ENCODE data around the gene CHRM5. TPM values are rescaled to one million over a fixed set of nuclear protein-coding genes. Genes with fewer than 3 reads are reported as not detected.
"Not testable (repeated sequence)": the region's sequence is repeated elsewhere in the genome, so short reads cannot be mapped to it uniquely, and the experiment has no call there.

CHRM5 gene
- total RNA-seq, 1 experiment from 2014 or later: not detected

- Histone ChIP-seq H3K27me3 (replicated peaks; ENCODE audit: control insufficient read depth, insufficient read depth, low read length) (no peaks in the 10 kb centered on the region), H3K4me1 (peaks cover 9% of the 10 kb centered on the region; the same call in 1 of the 2 replicates), H3K4me3 (ENCODE audit: low read depth, low read length) (no peak overlapping the region), H3K36me3 (ENCODE audit: control insufficient read depth, insufficient read depth, low read length) (no peaks in the 10 kb centered on the region), H3K9me3 (no peaks in the 10 kb centered on the region)
- POLR2A ChIA-PET: no interaction called here
- no peaks in the 10 kb centered on the region for H3K36me3 Mint-ChIP-seq (ENCODE audit: insufficient read depth, unreplicated experiment)
- no peaks in the 10 kb centered on the region for H3K27me3 Mint-ChIP-seq (ENCODE audit: insufficient read depth, unreplicated experiment)
- no peak for TF ChIP-seq CTCF (IDR thresholded peaks at IDR 0.05; ENCODE audit: insufficient read depth in 1 of 2, low read depth in 1 of 2, low read length in 1 of 2, severe bottlenecking in 1 of 2, unreplicated experiment in 1 of 2)
- H3K9me3 Mint-ChIP-seq (ENCODE audit: unreplicated experiment): no peaks in the 10 kb centered on the region
- no TSS peak for BruUV-seq (replicated peaks)
- no peak overlapping the region for H3K4me3 Mint-ChIP-seq (ENCODE audit: unreplicated experiment)
- no peak for DNase-seq
- H3K4me1 Mint-ChIP-seq (ENCODE audit: low read depth, unreplicated experiment): peaks cover 7% of the 10 kb centered on the region
- no peak overlapping the region for H3K27ac Mint-ChIP-seq (ENCODE audit: unreplicated experiment)
- intact Hi-C loops (cut with micrococcal nuclease; ENCODE audit: unreplicated experiment): no loop called here
- CTCF ChIA-PET: no interaction called here
Observed at GRCh38 chr15:33987444-33987843, 19.1 kb downstream of the CHRM5 start.

GRCh38 chr15:33988384-33988783 lies 20.1 kb downstream of the CHRM5 start:
- BruUV-seq (replicated peaks): no TSS peak
- Histone ChIP-seq H3K4me1 (peaks cover 9% of the 10 kb centered on the region; the same call in 1 of the 2 replicates), H3K36me3 (ENCODE audit: control insufficient read depth, insufficient read depth, low read length) (no peaks in the 10 kb centered on the region), H3K27me3 (replicated peaks; ENCODE audit: control insufficient read depth, insufficient read depth, low read length) (no peaks in the 10 kb centered on the region), H3K9me3 (no peaks in the 10 kb centered on the region), H3K4me3 (ENCODE audit: low read depth, low read length) (no peak overlapping the region)
- Mint-ChIP-seq H3K4me3 (ENCODE audit: unreplicated experiment) (no peak overlapping the region), H3K9me3 (ENCODE audit: unreplicated experiment) (no peaks in the 10 kb centered on the region), H3K27me3 (ENCODE audit: insufficient read depth, unreplicated experiment) (no peaks in the 10 kb centered on the region), H3K27ac (ENCODE audit: unreplicated experiment) (no peak overlapping the region), H3K36me3 (ENCODE audit: insufficient read depth, unreplicated experiment) (no peaks in the 10 kb centered on the region), H3K4me1 (ENCODE audit: low read depth, unreplicated experiment) (peaks cover 7% of the 10 kb centered on the region)
- POLR2A ChIA-PET: no interaction called here
- intact Hi-C loops (cut with micrococcal nuclease; ENCODE audit: unreplicated experiment): no loop called here
- CTCF ChIA-PET: no interaction called here
- no peak for DNase-seq
- TF ChIP-seq CTCF (IDR thresholded peaks at IDR 0.05; ENCODE audit: insufficient read depth in 1 of 2, low read depth in 1 of 2, low read length in 1 of 2, severe bottlenecking in 1 of 2, unreplicated experiment in 1 of 2): no peak

- H3K27me3 Mint-ChIP-seq (ENCODE audit: insufficient read depth, unreplicated experiment): no peaks in the 10 kb centered on the region
- peak; percentile 38 for DNase-seq
- no peaks in the 10 kb centered on the region for H3K9me3 Mint-ChIP-seq (ENCODE audit: unreplicated experiment)
- Histone ChIP-seq H3K27me3 (replicated peaks; ENCODE audit: control insufficient read depth, insufficient read depth, low read length) (no peaks in the 10 kb centered on the region), H3K4me3 (ENCODE audit: low read depth, low read length) (no peak overlapping the region), H3K36me3 (ENCODE audit: control insufficient read depth, insufficient read depth, low read length) (no peaks in the 10 kb centered on the region), H3K9me3 (no peaks in the 10 kb centered on the region), H3K4me1 (no peaks in the 10 kb centered on the region)
- intact Hi-C loops (cut with micrococcal nuclease; ENCODE audit: unreplicated experiment): loop anchor here (10.0 kb wide), 1 partner anchor 259 kb away; no protein-coding TSS in a partner anchor
- H3K27ac Mint-ChIP-seq (ENCODE audit: unreplicated experiment): no peak overlapping the region
- BruUV-seq (replicated peaks): no TSS peak
- H3K4me3 Mint-ChIP-seq (ENCODE audit: unreplicated experiment): no peak overlapping the region
- H3K4me1 Mint-ChIP-seq (ENCODE audit: low read depth, unreplicated experiment): no peaks in the 10 kb centered on the region
- H3K36me3 Mint-ChIP-seq (ENCODE audit: insufficient read depth, unreplicated experiment): no peaks in the 10 kb centered on the region
- TF ChIP-seq CTCF (IDR thresholded peaks at IDR 0.05; ENCODE audit: insufficient read depth in 1 of 2, low read depth in 1 of 2, low read length in 1 of 2, severe bottlenecking in 1 of 2, unreplicated experiment in 1 of 2): peak; percentile 8 to 30
- ChIA-PET POLR2A (no interaction called here), CTCF (no interaction called here)
Observed at GRCh38 chr15:33994005-33994615, 25.8 kb downstream of the CHRM5 start.

GRCh38 chr15:33995666-33996065 lies 27.4 kb downstream of the CHRM5 start:
- H3K4me3 Mint-ChIP-seq (ENCODE audit: unreplicated experiment); H3K36me3 ChIP-seq (ENCODE audit: control insufficient read depth, insufficient read depth, low read length); H3K4me1 ChIP-seq; H3K9me3 Mint-ChIP-seq (ENCODE audit: unreplicated experiment); DNase-seq; POLR2A ChIA-PET; H3K27ac Mint-ChIP-seq (ENCODE audit: unreplicated experiment); H3K4me3 ChIP-seq (ENCODE audit: low read depth, low read length); H3K27me3 Mint-ChIP-seq (ENCODE audit: insufficient read depth, unreplicated experiment); H3K9me3 ChIP-seq; H3K27me3 ChIP-seq (replicated peaks; ENCODE audit: control insufficient read depth, insufficient read depth, low read length); BruUV-seq (replicated peaks); CTCF ChIA-PET; H3K4me1 Mint-ChIP-seq (ENCODE audit: low read depth, unreplicated experiment); H3K36me3 Mint-ChIP-seq (ENCODE audit: insufficient read depth, unreplicated experiment): not testable (repeated sequence)
- intact Hi-C loops (cut with micrococcal nuclease; ENCODE audit: unreplicated experiment): loop anchor here (10.0 kb wide), 1 partner anchor 261 kb away; no protein-coding TSS in a partner anchor
